Activated naive CD8-positive, alpha-beta T cell treated with anti-CD3 and anti-CD28 coated beads, Interleukin-2, amount 50 U/mL, for 16 hours (primary cell): ENCODE data around the gene ZNF169.
"Not testable (repeated sequence)": the region's sequence is repeated elsewhere in the genome, so short reads cannot be mapped to it uniquely, and the experiment has no call there.

Source experiments
- DNase-seq: peaks from one replicate; pipeline ENCODE4 v3.0.0-alpha.2; 2020; ENCODE audit warnings: low read depth, low spot score

The ZNF169 gene

GRCh38 chr9:94347451-94347850, 88.4 kb downstream of the ZNF169 start:
- DNase-seq, result not testable (repeated sequence)

DNA sequence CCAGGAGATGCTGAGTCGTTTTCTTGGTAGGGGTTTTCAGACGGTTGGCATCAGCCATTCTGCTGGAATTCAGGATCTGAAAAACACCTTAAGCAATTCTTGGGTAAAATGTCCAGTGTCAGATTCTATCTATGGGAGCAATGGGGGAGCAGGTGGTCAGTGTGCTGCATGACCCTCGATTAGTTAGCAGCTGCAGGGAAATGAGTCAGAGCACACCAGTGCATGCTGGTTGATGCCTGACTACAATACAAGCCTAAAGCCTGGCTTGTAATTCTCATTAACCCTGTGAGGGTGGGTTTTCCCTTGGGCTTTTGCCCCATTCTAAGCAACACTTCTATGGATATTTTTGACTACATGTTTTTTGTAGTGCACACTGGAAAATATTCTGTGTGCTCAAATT, 89.7 kb downstream of the ZNF169 start:
- not testable (repeated sequence) for DNase-seq
